ENCODE measurements around the gene DPP6.

The DPP6 gene

DNA sequence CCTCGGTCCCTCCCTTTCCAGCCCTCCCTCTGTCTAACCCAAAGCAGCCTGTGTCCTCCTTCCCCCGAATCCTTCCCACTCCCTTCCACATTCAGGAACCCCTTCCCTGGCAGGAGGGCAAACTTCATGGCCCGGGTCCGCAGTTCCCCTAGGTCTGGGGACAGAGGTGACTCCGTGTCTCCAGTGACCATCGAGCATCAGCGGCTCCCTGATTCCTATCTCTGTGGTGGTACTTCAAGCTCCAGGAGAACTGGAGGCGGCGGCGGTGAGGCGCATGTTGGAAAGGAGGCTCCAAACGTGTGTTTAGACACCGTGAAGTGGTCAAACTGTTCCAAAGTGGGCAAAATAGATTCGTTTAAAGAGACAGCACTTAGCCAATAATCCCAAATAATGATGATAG, 802.6 kb downstream of the DPP6 start:
- no peaks in the 10 kb centered on the region; the same call in 1 of the 2 replicates for H3K9me3 ChIP-seq (ENCODE audit: control insufficient read depth, insufficient read depth, low read length)
- H3K9ac ChIP-seq (ENCODE audit: low read depth, low read length): no peak overlapping the region
- peaks cover 4% of the 10 kb centered on the region; the same call in 1 of the 2 replicates for H3K4me1 ChIP-seq (ENCODE audit: insufficient read depth, low read length)
- H3K36me3 ChIP-seq (ENCODE audit: insufficient read depth, low read length): no peaks in the 10 kb centered on the region

GRCh38 chr7:154855366-154855765, 803.2 kb downstream of the DPP6 start:
- H3K4me1 ChIP-seq (ENCODE audit: insufficient read depth, low read length): peaks cover 4% of the 10 kb centered on the region; the same call in 1 of the 2 replicates
- H3K36me3 ChIP-seq (ENCODE audit: insufficient read depth, low read length): no peaks in the 10 kb centered on the region
- no peak overlapping the region for H3K9ac ChIP-seq (ENCODE audit: low read depth, low read length)
- H3K9me3 ChIP-seq (ENCODE audit: control insufficient read depth, insufficient read depth, low read length): no peaks in the 10 kb centered on the region; the same call in 1 of the 2 replicates

DNA sequence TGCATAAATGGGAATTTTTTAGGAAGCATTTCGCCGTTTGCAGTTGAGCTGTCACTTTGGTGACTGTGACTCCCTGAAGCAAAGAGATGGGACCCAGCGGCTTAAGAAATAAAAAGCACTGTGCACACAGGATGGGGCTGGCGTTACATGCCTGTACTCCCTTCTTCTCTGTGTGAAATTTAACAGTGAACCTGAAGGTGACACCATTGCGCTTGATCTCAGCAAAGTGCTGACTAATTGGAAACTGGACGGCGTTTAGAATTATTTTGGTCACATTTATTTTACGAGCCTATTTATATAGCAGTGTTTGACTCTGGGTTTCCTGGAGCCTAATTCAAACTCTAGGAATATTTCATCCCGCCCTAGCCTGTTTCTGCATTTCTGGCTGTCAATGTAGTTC, 804.5 kb downstream of the DPP6 start:
- H3K4me1 ChIP-seq (ENCODE audit: insufficient read depth, low read length): peaks cover 4% of the 10 kb centered on the region; the same call in 1 of the 2 replicates
- no peak overlapping the region for H3K9ac ChIP-seq (ENCODE audit: low read depth, low read length)
- no peaks in the 10 kb centered on the region; the same call in 1 of the 2 replicates for H3K9me3 ChIP-seq (ENCODE audit: control insufficient read depth, insufficient read depth, low read length)
- no peaks in the 10 kb centered on the region for H3K36me3 ChIP-seq (ENCODE audit: insufficient read depth, low read length)

DNA sequence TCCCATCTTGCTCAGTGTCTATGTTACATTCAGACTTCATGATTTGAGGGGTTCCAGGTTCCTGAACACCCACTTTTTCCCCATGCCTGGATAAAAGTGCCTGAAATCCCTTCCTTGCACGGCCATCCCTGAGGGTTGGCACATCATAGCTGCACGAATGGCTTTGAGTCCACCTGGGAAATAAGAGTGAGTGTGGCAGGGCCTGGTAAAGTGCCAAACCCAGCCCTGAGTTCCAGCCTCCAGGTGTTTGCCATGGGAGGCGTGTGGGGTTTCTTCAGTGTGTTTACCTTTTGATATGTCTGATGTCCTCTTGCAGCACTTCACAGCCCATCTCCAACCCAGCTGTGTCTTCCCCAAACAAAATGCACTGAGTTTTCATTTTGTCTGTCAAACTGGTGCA, 805.0 kb downstream of the DPP6 start:
- Histone ChIP-seq H3K9ac (ENCODE audit: low read depth, low read length) (no peak overlapping the region), H3K9me3 (ENCODE audit: control insufficient read depth, insufficient read depth, low read length) (no peaks in the 10 kb centered on the region; the same call in 1 of the 2 replicates), H3K4me1 (ENCODE audit: insufficient read depth, low read length) (peaks cover 4% of the 10 kb centered on the region; the same call in 1 of the 2 replicates), H3K36me3 (ENCODE audit: insufficient read depth, low read length) (no peaks in the 10 kb centered on the region)

GRCh38 chr7:154857728-154858681, 805.8 kb downstream of the DPP6 start:
- H3K9me3 ChIP-seq (ENCODE audit: control insufficient read depth, insufficient read depth, low read length): no peaks in the 10 kb centered on the region
- H3K9ac ChIP-seq (ENCODE audit: low read depth, low read length): no peak overlapping the region
- peaks cover 4% of the 10 kb centered on the region; the same call in 1 of the 2 replicates for H3K4me1 ChIP-seq (ENCODE audit: insufficient read depth, low read length)
- H3K36me3 ChIP-seq (ENCODE audit: insufficient read depth, low read length): no peaks in the 10 kb centered on the region

- H3K36me3 ChIP-seq (ENCODE audit: insufficient read depth, low read length): no peaks in the 10 kb centered on the region
- H3K4me1 ChIP-seq (ENCODE audit: insufficient read depth, low read length): peaks cover 4% of the 10 kb centered on the region; the same call in 1 of the 2 replicates
- H3K9me3 ChIP-seq (ENCODE audit: control insufficient read depth, insufficient read depth, low read length): no peaks in the 10 kb centered on the region
- no peak overlapping the region for H3K9ac ChIP-seq (ENCODE audit: low read depth, low read length)
Observed at GRCh38 chr7:154858836-154859537, 806.8 kb downstream of the DPP6 start.

- Histone ChIP-seq H3K36me3 (ENCODE audit: insufficient read depth, low read length) (no peaks in the 10 kb centered on the region), H3K4me1 (ENCODE audit: insufficient read depth, low read length) (peaks cover 4% of the 10 kb centered on the region; the same call in 1 of the 2 replicates), H3K9me3 (ENCODE audit: control insufficient read depth, insufficient read depth, low read length) (no peaks in the 10 kb centered on the region), H3K9ac (ENCODE audit: low read depth, low read length) (no peak overlapping the region)
Observed at GRCh38 chr7:154859747-154860620, 807.8 kb downstream of the DPP6 start.

DNA sequence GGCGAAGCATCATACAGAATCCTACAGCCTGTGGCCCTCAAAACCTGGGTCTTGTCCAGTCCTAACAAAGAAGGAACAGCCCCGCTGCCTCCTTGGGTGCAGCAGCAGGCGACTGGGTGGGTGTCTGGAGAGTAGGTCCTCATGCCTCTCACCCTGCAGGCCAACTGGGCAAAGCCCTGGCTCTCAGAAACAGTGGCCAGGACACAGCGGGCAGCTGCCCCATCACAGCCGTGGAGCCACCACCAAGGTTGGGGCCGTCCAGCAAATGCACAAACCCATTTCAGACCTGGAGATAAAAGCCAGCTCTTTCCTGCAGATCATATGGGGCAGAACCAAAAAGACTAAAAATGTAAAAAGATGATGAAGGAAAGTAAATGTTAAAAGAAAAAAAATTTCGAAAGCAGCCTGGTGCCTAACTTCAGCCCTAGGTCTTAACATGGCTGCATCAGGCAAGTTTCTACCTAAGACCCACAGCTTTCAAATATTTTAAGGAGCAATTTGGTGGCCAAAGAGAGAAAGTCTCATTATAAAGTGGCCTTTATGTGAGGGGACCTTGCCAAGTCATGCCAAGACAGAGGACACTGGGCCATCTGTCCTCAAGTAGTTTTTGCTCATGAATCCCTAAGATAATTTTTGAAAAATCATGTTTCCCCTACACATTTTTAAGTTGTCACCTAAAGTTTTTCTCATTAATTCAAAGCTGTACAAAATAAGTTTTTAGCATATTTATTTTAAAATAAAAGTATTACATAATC, 808.6 kb downstream of the DPP6 start:
- no peak overlapping the region for H3K9ac ChIP-seq (ENCODE audit: low read depth, low read length)
- peaks cover 4% of the 10 kb centered on the region; the same call in 1 of the 2 replicates for H3K4me1 ChIP-seq (ENCODE audit: insufficient read depth, low read length)
- no peaks in the 10 kb centered on the region; the same call in 1 of the 2 replicates for H3K9me3 ChIP-seq (ENCODE audit: control insufficient read depth, insufficient read depth, low read length)
- no peaks in the 10 kb centered on the region for H3K36me3 ChIP-seq (ENCODE audit: insufficient read depth, low read length)

DNA sequence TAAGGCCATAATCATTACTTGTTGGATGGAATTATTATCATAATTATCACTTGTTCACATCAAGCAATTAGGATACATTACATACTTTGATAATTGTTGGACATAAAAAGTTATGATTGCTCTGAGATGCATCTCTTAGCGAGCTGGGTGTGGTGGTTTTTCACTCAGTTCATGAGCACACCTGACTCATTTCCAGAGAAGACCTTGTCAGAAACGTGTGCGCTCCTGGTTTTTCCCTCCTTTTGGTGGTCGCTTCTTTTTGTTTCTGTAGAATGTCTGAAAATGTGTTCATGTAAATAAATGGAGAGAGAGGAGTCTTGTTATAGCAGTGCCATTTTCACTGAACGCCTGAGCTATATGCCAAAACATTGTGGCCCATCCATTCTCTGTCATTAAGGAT, 809.4 kb downstream of the DPP6 start:
- Histone ChIP-seq H3K36me3 (ENCODE audit: insufficient read depth, low read length) (no peaks in the 10 kb centered on the region), H3K9ac (ENCODE audit: low read depth, low read length) (no peak overlapping the region), H3K9me3 (ENCODE audit: control insufficient read depth, insufficient read depth, low read length) (no peaks in the 10 kb centered on the region; the same call in 1 of the 2 replicates)

DNA sequence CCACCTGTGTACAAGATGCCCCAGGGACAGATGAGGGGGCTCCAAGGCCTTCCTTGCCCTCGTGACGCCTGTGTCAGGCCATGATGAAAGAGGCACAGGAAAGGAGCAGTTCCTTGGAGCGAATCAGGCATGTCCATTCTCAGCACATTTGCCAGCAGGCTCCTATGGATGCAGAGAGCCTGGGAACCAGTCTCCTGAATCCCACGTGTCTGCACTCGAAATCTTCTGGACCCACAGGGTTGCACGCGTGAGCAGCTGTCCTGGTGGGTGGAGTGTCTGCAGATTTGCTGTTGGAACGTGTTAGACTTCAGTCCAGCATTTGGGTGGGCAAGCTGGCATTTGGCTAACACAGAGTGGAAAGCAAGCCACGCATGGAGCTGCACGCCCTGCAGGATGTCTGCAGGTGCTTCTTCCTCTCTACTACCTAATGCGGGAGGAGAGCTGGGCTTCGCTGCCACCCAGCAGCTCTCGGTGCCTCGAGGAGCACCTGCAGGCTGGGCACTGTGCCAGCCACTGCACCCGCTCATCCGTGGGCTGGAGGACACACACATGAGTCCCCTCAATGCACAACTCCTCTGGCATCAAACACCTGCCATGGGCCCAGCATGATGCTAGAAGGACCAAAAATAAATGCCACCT, 810.1 kb downstream of the DPP6 start:
- H3K9ac ChIP-seq (ENCODE audit: low read depth, low read length): no peak overlapping the region
- peaks cover 4% of the 10 kb centered on the region; the same call in 1 of the 2 replicates for H3K4me1 ChIP-seq (ENCODE audit: insufficient read depth, low read length)
- H3K36me3 ChIP-seq (ENCODE audit: insufficient read depth, low read length): no peaks in the 10 kb centered on the region
- no peaks in the 10 kb centered on the region; the same call in 1 of the 2 replicates for H3K9me3 ChIP-seq (ENCODE audit: control insufficient read depth, insufficient read depth, low read length)

More for the DNA sequence above, 809.4 kb downstream of the DPP6 start:
- peaks cover 4% of the 10 kb centered on the region; the same call in 1 of the 2 replicates for H3K4me1 ChIP-seq (ENCODE audit: insufficient read depth, low read length)

- Histone ChIP-seq H3K9ac (ENCODE audit: low read depth, low read length) (no peak overlapping the region), H3K4me1 (ENCODE audit: insufficient read depth, low read length) (peaks cover 3% of the 10 kb centered on the region; the same call in 1 of the 2 replicates), H3K9me3 (ENCODE audit: control insufficient read depth, insufficient read depth, low read length) (no peaks in the 10 kb centered on the region; the same call in 1 of the 2 replicates), H3K36me3 (ENCODE audit: insufficient read depth, low read length) (no peaks in the 10 kb centered on the region)
Observed at GRCh38 chr7:154863766-154864522, 811.7 kb downstream of the DPP6 start.

DNA sequence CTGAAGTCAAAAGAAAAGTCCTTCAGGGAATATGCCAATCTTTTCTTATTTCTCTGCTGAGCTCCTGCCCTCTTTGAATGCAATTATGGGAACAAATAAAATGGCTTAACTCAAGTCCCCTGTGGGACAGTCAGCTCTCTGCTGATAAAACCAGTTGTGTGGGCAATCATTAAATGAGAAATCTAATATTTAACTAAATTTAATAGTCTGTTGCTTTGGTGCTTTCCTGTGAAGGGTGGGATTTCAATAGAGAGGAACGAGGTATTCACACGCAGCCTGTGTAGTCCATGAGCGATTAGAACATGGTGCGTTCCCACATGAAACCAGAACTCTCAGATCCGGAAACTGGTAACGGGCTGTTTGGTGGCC, 812.3 kb downstream of the DPP6 start:
- Histone ChIP-seq H3K36me3 (ENCODE audit: insufficient read depth, low read length) (no peaks in the 10 kb centered on the region), H3K9me3 (ENCODE audit: control insufficient read depth, insufficient read depth, low read length) (no peaks in the 10 kb centered on the region; the same call in 1 of the 2 replicates), H3K9ac (ENCODE audit: low read depth, low read length) (no peak overlapping the region), H3K4me1 (ENCODE audit: insufficient read depth, low read length) (peaks cover 4% of the 10 kb centered on the region; the same call in 1 of the 2 replicates)

Measured in ES-I3 (cell line).